ENCODE measurements around the gene RHOV.

DNA sequence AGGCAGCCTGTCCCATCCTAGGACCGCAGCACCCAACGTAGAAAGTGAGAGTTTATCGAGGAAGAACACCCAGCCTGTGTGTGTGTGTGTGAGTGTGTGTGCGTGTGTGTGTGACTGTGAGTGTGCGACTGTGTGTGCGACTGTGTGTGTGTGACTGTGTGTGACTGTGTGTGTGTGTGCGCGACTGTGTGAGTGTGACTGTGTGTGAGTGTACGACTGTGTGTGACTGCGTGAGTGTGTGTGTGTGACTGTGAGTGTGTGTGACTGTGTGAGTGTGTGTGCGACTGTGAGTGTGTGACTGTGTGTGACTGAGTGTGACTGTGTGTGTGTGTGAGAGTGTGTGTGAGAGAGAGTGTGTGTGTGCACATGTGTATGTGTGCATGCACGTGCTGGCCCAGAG, 40.0 kb upstream of the RHOV start:
- TF ChIP-seq, protein P1, sequence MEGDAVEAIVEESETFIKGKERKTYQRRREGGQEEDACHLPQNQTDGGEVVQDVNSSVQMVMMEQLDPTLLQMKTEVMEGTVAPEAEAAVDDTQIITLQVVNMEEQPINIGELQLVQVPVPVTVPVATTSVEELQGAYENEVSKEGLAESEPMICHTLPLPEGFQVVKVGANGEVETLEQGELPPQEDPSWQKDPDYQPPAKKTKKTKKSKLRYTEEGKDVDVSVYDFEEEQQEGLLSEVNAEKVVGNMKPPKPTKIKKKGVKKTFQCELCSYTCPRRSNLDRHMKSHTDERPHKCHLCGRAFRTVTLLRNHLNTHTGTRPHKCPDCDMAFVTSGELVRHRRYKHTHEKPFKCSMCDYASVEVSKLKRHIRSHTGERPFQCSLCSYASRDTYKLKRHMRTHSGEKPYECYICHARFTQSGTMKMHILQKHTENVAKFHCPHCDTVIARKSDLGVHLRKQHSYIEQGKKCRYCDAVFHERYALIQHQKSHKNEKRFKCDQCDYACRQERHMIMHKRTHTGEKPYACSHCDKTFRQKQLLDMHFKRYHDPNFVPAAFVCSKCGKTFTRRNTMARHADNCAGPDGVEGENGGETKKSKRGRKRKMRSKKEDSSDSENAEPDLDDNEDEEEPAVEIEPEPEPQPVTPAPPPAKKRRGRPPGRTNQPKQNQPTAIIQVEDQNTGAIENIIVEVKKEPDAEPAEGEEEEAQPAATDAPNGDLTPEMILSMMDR (conservative IDR thresholded peaks at IDR 0.05) = no peak
- no peak for TF ChIP-seq EZH2 (IDR thresholded peaks at IDR 0.05; ENCODE audit: low read depth)

Data from PC-9 (cell line).